Activated B cell treated with CpG ODN at 0.5 μM for 24 hours (primary cell): Measurements from ENCODE around the gene TRIP13. TPM values are rescaled to one million over a fixed set of nuclear protein-coding genes. Genes with fewer than 3 reads are reported as not detected.

Experiments
- ATAC-seq: fragments of 200-7000 bp; cut with Tn5 transposase; one replicate; pipeline ENCODE4 v1.10.0; 2021; ENCODE audit warnings: low read depth, mild to moderate bottlenecking, moderate library complexity
- CTCF ChIA-PET: fragments of 350-600 bp; sonication (Branson Sonifier 250); formaldehyde crosslinking; loops from one replicate; lab custom pipeline; 2021; ENCODE audit warnings: antibody characterized with exemption; lab: Charles Lee
- POLR2A ChIA-PET: fragments of 350-600 bp; sonication (Branson Sonifier 250); formaldehyde crosslinking; loops from one replicate; lab custom pipeline; 2021; ENCODE audit warnings: antibody characterized with exemption; lab: Charles Lee
- DNase-seq: peaks from one replicate; pipeline ENCODE4 v3.0.0; 2022
- H3K27ac Mint-ChIP-seq: one replicate; pipeline ENCODE4 v1.8.0; 2020; ENCODE audit warnings: mixed read lengths
- H3K27me3 Mint-ChIP-seq: one replicate; pipeline ENCODE4 v1.8.0; 2021; ENCODE audit warnings: mixed read lengths
- H3K36me3 Mint-ChIP-seq: one replicate; pipeline ENCODE4 v1.8.0; 2021; ENCODE audit warnings: low read depth, mixed read lengths
- H3K4me1 Mint-ChIP-seq: one replicate; pipeline ENCODE4 v1.8.0; 2021; ENCODE audit warnings: mixed read lengths
- H3K4me3 Mint-ChIP-seq: one replicate; pipeline ENCODE4 v1.8.0; 2020; ENCODE audit warnings: mild to moderate bottlenecking, mixed read lengths
- H3K9me3 Mint-ChIP-seq: one replicate; pipeline ENCODE4 v1.8.0; 2020; ENCODE audit warnings: mixed read lengths
- CTCF ChIP-seq: fragments of 200-600 bp; IDR thresholded peaks from one replicate; pipeline ENCODE4 v1.8.0; 2022; ENCODE audit warnings: antibody characterized with exemption, mild to moderate bottlenecking
- intact Hi-C: fragments of 100-400 bp; cut with micrococcal nuclease; formaldehyde crosslinking; loops from one replicate; pipeline ENCODE4 v1.15.1; 2024
- total RNA-seq: library from RNA; stranded (reverse); gene quantifications from 2 replicates; pipeline ENCODE4 v1.2.3, GENCODE V29; 2022

The TRIP13 gene
- total RNA-seq, 1 donor from 2014 or later: 4.1 TPM

GRCh38 chr5:921456-922435 lies 29.1 kb downstream of the TRIP13 start:
- Mint-ChIP-seq H3K27ac (no peak overlapping the region), H3K4me3 (no peak overlapping the region), H3K27me3 (peaks cover 10% of the 10 kb centered on the region), H3K36me3 (no peaks in the 10 kb centered on the region), H3K9me3 (no peaks in the 10 kb centered on the region), H3K4me1 (no peaks in the 10 kb centered on the region)
- ATAC-seq (no peak), DNase-seq (no peak)
- TF ChIP-seq CTCF: no peak
- ChIA-PET CTCF (interaction anchor here (1.2 to 1.5 kb wide), 2 partner anchors 246 to 723 kb away, joined by 5 to 7 read pairs; no protein-coding TSS in a partner anchor), POLR2A (no interaction called here)
- intact Hi-C loops: no loop called here

GRCh38 chr5:922436-923280 lies 30.0 kb downstream of the TRIP13 start:
- no peaks in the 10 kb centered on the region for H3K36me3 Mint-ChIP-seq
- ChIA-PET CTCF (interaction anchor here (1.0 to 1.8 kb wide), 6 partner anchors 10 to 730 kb away, joined by 3 to 19 read pairs (median 10); no protein-coding TSS in a partner anchor), POLR2A (no interaction called here)
- H3K27ac Mint-ChIP-seq: no peak overlapping the region
- H3K4me3 Mint-ChIP-seq: no peak overlapping the region
- peaks cover 14% of the 10 kb centered on the region for H3K27me3 Mint-ChIP-seq
- TF ChIP-seq CTCF: no peak
- H3K9me3 Mint-ChIP-seq: no peaks in the 10 kb centered on the region
- intact Hi-C loops: loop anchor here (1.0 kb wide), 5 partner anchors 218 to 723 kb away; no protein-coding TSS in a partner anchor
- ATAC-seq (no peak), DNase-seq (no peak)
- no peaks in the 10 kb centered on the region for H3K4me1 Mint-ChIP-seq

GRCh38 chr5:923281-923873 lies 30.7 kb downstream of the TRIP13 start:
- H3K9me3 Mint-ChIP-seq: no peaks in the 10 kb centered on the region
- no peak overlapping the region for H3K4me3 Mint-ChIP-seq
- peaks cover 18% of the 10 kb centered on the region for H3K27me3 Mint-ChIP-seq
- H3K4me1 Mint-ChIP-seq: no peaks in the 10 kb centered on the region
- no peaks in the 10 kb centered on the region for H3K36me3 Mint-ChIP-seq
- ATAC-seq (peak; percentile 89), DNase-seq (peak; percentile 65)
- intact Hi-C loops: loop anchor here (1.0 kb wide), 5 partner anchors 217 to 722 kb away; no protein-coding TSS in a partner anchor
- ChIA-PET POLR2A (no interaction called here), CTCF (interaction anchor here (0.7 to 1.8 kb wide), 9 partner anchors 9 to 730 kb away, joined by 3 to 19 read pairs (median 8); no protein-coding TSS in a partner anchor)
- TF ChIP-seq CTCF: peak; percentile 59
- no peak overlapping the region for H3K27ac Mint-ChIP-seq

- peak; percentile 77 for ATAC-seq
- H3K27ac Mint-ChIP-seq: no peak overlapping the region
- ChIA-PET CTCF (interaction anchor here (1.2 kb wide), 1 partner anchor 34 kb away, joined by 3 read pairs; the partner anchor contains the start of genes BRD9 and TRIP13), POLR2A (interaction anchor here (0.6 kb wide), 1 partner anchor 739 kb away, joined by 8 read pairs; no protein-coding TSS in a partner anchor)
- intact Hi-C loops: no loop called here
- no peaks in the 10 kb centered on the region for H3K36me3 Mint-ChIP-seq
- peaks cover 24% of the 10 kb centered on the region for H3K27me3 Mint-ChIP-seq
- DNase-seq: no peak
- peak overlapping the region; percentile 8 for H3K4me3 Mint-ChIP-seq
- H3K4me1 Mint-ChIP-seq: no peaks in the 10 kb centered on the region
- no peaks in the 10 kb centered on the region for H3K9me3 Mint-ChIP-seq
- TF ChIP-seq CTCF: no peak
Observed at GRCh38 chr5:926417-927171, 33.9 kb downstream of the TRIP13 start.
